Suprapubic skin (tissue), 4 donors: ENCODE measurements around the gene MAIP1.

Source experiments
- CTCF ChIP-seq, 2 donors: fragments of 200-600 bp in 1 of 2; fragments of 450-650 bp in 1 of 2; sonication (generic) in 1 of 2; IDR thresholded peaks; one replicate each; pipeline ENCODE4 v1.5.1; 2016 to 2019; ENCODE audit warnings: antibody characterized with exemption in 2 of 2, mild to moderate bottlenecking in 1 of 2, moderate library complexity in 1 of 2
- EP300 ChIP-seq: sonication (generic); formaldehyde crosslinking; IDR thresholded peaks from one replicate; pipeline ENCODE4 v1.6.1; 2017; ENCODE audit warnings: antibody characterized with exemption
- POLR2A ChIP-seq, 2 donors: fragments of 450-650 bp; IDR thresholded peaks; one replicate each; pipeline ENCODE4 v1.6.1; 2017; ENCODE audit warnings: antibody characterized with exemption in 2 of 2, mild to moderate bottlenecking in 2 of 2, moderate library complexity in 2 of 2
- POLR2AphosphoS5 ChIP-seq, 3 donors: sonication (generic); formaldehyde crosslinking; IDR thresholded peaks; one replicate each; pipeline ENCODE4 v1.6.1; 2017; ENCODE audit warnings: antibody characterized with exemption in 3 of 3

DNA sequence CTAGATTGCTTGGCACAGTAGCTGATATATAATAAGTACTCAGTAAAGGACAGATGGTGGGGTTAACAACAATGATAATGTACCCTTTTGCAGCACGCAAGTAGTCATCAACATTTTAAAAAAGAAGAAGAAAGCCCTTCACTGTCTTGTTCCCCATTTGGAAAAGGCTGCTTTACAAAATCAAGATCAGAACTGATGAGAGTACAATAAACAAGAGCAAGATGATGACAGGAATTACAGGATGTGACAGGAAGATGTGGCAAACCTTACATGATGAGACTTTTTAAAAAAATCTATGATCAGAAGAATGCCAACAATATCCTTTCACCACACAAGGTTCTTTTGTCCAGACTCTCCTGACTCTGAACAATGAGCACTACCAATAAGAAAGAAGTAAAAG is 9.2 kb upstream of the MAIP1 start:
- TF ChIP-seq CTCF (IDR thresholded peaks at IDR 0.05), result no peak
- TF ChIP-seq POLR2A (IDR thresholded peaks at IDR 0.05), result no peak
- no peak for TF ChIP-seq EP300
- TF ChIP-seq POLR2AphosphoS5 (IDR thresholded peaks at IDR 0.05), result no peak
